HepG2 (cell line): Measurements from ENCODE around the gene PDZD7. TPM values are rescaled to one million over a fixed set of nuclear protein-coding genes. Genes with fewer than 3 reads are reported as not detected.

Source experiments
- HHEX ChIP-seq: IDR thresholded peaks from 2 replicates; pipeline ENCODE4 v1.6.1; 2016; ENCODE audit warnings: control low read depth
- NCOA1 ChIP-seq: sonication (generic); formaldehyde crosslinking; IDR thresholded peaks from 2 replicates; pipeline ENCODE4 v1.9.0; 2021; ENCODE audit warnings: missing genetic modification reagents
- PHF20 ChIP-seq: sonication (generic); formaldehyde crosslinking; IDR thresholded peaks from 2 replicates; pipeline ENCODE4 v1.5.0; 2020; ENCODE audit warnings: mild to moderate bottlenecking, missing genetic modification reagents
- ZFP41 ChIP-seq: sonication (generic); formaldehyde crosslinking; IDR thresholded peaks from 2 replicates; pipeline ENCODE4 v1.4.0; 2020; ENCODE audit warnings: mild to moderate bottlenecking, missing genetic modification reagents, borderline replicate concordance
- ZNF160 ChIP-seq: sonication (generic); formaldehyde crosslinking; IDR thresholded peaks from 2 replicates; pipeline ENCODE4 v1.8.0; 2022; ENCODE audit warnings: mild to moderate bottlenecking, inconsistent platforms, missing genetic modification reagents
- ZNF335 ChIP-seq: sonication (generic); formaldehyde crosslinking; IDR thresholded peaks from 2 replicates; pipeline ENCODE4 v1.4.0; 2020; ENCODE audit warnings: missing genetic modification reagents
- ZNF350 ChIP-seq: sonication (generic); formaldehyde crosslinking; IDR thresholded peaks from 2 replicates; pipeline ENCODE4 v1.4.0; 2020; ENCODE audit warnings: mild to moderate bottlenecking, low read depth, missing genetic modification reagents, borderline replicate concordance
- ZNF776 ChIP-seq: sonication (generic); formaldehyde crosslinking; IDR thresholded peaks from 2 replicates; pipeline ENCODE4 v1.4.0; 2020; ENCODE audit warnings: mild to moderate bottlenecking, missing genetic modification reagents
- polyA plus RNA-seq, 8 experiments: library from polyadenylated mRNA; depleted of rRNA in 3 of 8; stranded (reverse) in 7 of 8; unstranded in 1 of 8; fragments of >200 nt; fragmentation: Illumina TruSeq in 4 of 8; extraction: Trizol in 4 of 8; gene quantifications; 2 replicates each; pipeline versions ENCODE4 v1.2.1 to v1.2.3, GENCODE V29; 2011 to 2016; ENCODE audit warnings: low read depth in 4 of 8, missing spikeins in 1 of 8, mixed read lengths in 1 of 8; ENCODE audit not compliant: insufficient read depth in 1 of 8
- total RNA-seq, 5 experiments: library from RNA; depleted of rRNA; stranded (reverse); fragments of >200 nt; fragmentation: Illumina TruSeq; extraction: Trizol; gene quantifications; 2 replicates each; pipeline ENCODE4 v1.2.3, GENCODE V29; 2016; ENCODE audit warnings: low read depth in 1 of 5
- TF ChIP-seq, protein P1 (sequence below): sonication (generic); formaldehyde crosslinking; IDR thresholded peaks from 2 replicates; pipeline ENCODE4 v1.5.1; 2020; ENCODE audit warnings: mild to moderate bottlenecking, missing genetic modification reagents, borderline replicate concordance
- TF ChIP-seq, protein P2 (sequence below): sonication (generic); formaldehyde crosslinking; IDR thresholded peaks from 2 replicates; pipeline ENCODE4 v1.4.0; 2020; ENCODE audit warnings: missing genetic modification reagents
- TF ChIP-seq, protein P3 (sequence below): sonication (generic); formaldehyde crosslinking; IDR thresholded peaks from 2 replicates; pipeline ENCODE4 v1.4.0; 2020; ENCODE audit warnings: missing genetic modification reagents
- TF ChIP-seq, protein P4 (sequence below): sonication (generic); formaldehyde crosslinking; IDR thresholded peaks from 2 replicates; pipeline ENCODE4 v1.5.1; 2020; ENCODE audit warnings: mild to moderate bottlenecking, moderate library complexity, missing genetic modification reagents
- TF ChIP-seq, protein P5 (sequence below): conservative IDR thresholded peaks from 2 replicates; pipeline ENCODE4 v1.6.1; 2018; ENCODE audit warnings: missing genetic modification reagents

Gene PDZD7
- total and polyA plus RNA-seq, 2 of the 13 experiments (the other 11 are each of a cell fraction or from before 2014, with no cell fraction given): 0.58 to 0.73 TPM

DNA sequence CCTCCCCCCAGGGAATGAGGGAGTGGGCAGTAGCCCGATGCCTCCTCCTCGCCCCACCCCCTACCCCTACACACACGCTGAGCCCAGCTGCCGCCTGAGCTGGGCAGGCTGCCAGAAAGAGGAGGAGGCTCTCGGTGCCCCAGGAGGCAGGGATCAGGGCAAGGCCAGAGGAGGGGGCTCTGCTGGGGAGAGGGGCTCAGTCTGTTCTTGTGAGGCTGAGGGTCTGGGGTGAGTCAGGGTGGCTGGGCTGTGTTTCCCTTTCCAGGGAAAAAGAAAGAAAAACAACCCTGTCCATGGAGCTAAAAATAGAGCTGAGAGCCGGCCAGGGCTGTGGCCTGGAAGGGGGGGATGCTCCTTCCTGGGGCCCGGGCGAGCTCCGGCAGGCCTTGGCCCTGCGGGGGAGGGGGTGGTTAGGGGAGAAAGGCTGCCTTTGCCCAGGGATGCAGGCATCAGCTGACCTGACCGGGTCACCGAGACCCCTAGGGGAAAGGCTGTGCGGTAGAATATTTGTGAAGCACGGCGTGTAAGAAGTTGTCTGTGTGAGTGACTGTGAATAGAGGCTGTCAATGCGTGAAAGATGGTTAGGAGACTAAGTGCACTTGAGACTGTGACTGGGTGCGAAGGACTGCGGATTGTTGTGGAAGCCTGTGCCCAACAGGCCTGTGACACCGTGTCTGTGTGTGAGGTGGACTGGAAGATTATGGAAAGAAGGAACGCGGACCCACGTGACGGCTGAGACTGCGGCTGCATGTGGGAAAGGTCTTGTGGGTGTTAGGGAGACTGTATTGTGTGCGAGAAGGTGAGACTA lies 32.5 kb downstream of the PDZD7 start (continued):
- TF ChIP-seq, protein P1, sequence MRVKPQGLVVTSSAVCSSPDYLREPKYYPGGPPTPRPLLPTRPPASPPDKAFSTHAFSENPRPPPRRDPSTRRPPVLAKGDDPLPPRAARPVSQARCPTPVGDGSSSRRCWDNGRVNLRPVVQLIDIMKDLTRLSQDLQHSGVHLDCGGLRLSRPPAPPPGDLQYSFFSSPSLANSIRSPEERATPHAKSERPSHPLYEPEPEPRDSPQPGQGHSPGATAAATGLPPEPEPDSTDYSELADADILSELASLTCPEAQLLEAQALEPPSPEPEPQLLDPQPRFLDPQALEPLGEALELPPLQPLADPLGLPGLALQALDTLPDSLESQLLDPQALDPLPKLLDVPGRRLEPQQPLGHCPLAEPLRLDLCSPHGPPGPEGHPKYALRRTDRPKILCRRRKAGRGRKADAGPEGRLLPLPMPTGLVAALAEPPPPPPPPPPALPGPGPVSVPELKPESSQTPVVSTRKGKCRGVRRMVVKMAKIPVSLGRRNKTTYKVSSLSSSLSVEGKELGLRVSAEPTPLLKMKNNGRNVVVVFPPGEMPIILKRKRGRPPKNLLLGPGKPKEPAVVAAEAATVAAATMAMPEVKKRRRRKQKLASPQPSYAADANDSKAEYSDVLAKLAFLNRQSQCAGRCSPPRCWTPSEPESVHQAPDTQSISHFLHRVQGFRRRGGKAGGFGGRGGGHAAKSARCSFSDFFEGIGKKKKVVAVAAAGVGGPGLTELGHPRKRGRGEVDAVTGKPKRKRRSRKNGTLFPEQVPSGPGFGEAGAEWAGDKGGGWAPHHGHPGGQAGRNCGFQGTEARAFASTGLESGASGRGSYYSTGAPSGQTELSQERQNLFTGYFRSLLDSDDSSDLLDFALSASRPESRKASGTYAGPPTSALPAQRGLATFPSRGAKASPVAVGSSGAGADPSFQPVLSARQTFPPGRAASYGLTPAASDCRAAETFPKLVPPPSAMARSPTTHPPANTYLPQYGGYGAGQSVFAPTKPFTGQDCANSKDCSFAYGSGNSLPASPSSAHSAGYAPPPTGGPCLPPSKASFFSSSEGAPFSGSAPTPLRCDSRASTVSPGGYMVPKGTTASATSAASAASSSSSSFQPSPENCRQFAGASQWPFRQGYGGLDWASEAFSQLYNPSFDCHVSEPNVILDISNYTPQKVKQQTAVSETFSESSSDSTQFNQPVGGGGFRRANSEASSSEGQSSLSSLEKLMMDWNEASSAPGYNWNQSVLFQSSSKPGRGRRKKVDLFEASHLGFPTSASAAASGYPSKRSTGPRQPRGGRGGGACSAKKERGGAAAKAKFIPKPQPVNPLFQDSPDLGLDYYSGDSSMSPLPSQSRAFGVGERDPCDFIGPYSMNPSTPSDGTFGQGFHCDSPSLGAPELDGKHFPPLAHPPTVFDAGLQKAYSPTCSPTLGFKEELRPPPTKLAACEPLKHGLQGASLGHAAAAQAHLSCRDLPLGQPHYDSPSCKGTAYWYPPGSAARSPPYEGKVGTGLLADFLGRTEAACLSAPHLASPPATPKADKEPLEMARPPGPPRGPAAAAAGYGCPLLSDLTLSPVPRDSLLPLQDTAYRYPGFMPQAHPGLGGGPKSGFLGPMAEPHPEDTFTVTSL (CRISPR knock-in tag): 0 out of 2 replicates have a peak, but pooled peaks have one; percentile 8
- TF ChIP-seq, protein P2, sequence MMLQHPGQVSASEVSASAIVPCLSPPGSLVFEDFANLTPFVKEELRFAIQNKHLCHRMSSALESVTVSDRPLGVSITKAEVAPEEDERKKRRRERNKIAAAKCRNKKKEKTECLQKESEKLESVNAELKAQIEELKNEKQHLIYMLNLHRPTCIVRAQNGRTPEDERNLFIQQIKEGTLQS (CRISPR knock-in tag): no peak
- TF ChIP-seq ZNF160 (peak; percentile 36; the same call in 1 of the 2 replicates), ZNF776 (CRISPR knock-in tag) (no peak), ZFP41 (CRISPR knock-in tag) (no peak), NCOA1 (CRISPR knock-in tag) (no peak), PHF20 (CRISPR knock-in tag) (peak; percentile 7; the same call in 1 of the 2 replicates), HHEX (CRISPR knock-in tag) (no peak), ZNF335 (CRISPR knock-in tag) (no peak), ZNF350 (no peak)
- TF ChIP-seq, protein P3, sequence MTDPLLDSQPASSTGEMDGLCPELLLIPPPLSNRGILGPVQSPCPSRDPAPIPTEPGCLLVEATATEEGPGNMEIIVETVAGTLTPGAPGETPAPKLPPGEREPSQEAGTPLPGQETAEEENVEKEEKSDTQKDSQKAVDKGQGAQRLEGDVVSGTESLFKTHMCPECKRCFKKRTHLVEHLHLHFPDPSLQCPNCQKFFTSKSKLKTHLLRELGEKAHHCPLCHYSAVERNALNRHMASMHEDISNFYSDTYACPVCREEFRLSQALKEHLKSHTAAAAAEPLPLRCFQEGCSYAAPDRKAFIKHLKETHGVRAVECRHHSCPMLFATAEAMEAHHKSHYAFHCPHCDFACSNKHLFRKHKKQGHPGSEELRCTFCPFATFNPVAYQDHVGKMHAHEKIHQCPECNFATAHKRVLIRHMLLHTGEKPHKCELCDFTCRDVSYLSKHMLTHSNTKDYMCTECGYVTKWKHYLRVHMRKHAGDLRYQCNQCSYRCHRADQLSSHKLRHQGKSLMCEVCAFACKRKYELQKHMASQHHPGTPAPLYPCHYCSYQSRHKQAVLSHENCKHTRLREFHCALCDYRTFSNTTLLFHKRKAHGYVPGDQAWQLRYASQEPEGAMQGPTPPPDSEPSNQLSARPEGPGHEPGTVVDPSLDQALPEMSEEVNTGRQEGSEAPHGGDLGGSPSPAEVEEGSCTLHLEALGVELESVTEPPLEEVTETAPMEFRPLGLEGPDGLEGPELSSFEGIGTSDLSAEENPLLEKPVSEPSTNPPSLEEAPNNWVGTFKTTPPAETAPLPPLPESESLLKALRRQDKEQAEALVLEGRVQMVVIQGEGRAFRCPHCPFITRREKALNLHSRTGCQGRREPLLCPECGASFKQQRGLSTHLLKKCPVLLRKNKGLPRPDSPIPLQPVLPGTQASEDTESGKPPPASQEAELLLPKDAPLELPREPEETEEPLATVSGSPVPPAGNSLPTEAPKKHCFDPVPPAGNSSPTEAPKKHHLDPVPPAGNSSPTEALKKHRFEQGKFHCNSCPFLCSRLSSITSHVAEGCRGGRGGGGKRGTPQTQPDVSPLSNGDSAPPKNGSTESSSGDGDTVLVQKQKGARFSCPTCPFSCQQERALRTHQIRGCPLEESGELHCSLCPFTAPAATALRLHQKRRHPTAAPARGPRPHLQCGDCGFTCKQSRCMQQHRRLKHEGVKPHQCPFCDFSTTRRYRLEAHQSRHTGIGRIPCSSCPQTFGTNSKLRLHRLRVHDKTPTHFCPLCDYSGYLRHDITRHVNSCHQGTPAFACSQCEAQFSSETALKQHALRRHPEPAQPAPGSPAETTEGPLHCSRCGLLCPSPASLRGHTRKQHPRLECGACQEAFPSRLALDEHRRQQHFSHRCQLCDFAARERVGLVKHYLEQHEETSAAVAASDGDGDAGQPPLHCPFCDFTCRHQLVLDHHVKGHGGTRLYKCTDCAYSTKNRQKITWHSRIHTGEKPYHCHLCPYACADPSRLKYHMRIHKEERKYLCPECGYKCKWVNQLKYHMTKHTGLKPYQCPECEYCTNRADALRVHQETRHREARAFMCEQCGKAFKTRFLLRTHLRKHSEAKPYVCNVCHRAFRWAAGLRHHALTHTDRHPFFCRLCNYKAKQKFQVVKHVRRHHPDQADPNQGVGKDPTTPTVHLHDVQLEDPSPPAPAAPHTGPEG (CRISPR knock-in tag): no peak; the same call in 1 of the 2 replicates
- TF ChIP-seq, protein P4, sequence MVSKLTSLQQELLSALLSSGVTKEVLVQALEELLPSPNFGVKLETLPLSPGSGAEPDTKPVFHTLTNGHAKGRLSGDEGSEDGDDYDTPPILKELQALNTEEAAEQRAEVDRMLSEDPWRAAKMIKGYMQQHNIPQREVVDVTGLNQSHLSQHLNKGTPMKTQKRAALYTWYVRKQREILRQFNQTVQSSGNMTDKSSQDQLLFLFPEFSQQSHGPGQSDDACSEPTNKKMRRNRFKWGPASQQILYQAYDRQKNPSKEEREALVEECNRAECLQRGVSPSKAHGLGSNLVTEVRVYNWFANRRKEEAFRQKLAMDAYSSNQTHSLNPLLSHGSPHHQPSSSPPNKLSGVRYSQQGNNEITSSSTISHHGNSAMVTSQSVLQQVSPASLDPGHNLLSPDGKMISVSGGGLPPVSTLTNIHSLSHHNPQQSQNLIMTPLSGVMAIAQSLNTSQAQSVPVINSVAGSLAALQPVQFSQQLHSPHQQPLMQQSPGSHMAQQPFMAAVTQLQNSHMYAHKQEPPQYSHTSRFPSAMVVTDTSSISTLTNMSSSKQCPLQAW: peak; percentile 63; the same call in 1 of the 2 replicates
- TF ChIP-seq, protein P5, sequence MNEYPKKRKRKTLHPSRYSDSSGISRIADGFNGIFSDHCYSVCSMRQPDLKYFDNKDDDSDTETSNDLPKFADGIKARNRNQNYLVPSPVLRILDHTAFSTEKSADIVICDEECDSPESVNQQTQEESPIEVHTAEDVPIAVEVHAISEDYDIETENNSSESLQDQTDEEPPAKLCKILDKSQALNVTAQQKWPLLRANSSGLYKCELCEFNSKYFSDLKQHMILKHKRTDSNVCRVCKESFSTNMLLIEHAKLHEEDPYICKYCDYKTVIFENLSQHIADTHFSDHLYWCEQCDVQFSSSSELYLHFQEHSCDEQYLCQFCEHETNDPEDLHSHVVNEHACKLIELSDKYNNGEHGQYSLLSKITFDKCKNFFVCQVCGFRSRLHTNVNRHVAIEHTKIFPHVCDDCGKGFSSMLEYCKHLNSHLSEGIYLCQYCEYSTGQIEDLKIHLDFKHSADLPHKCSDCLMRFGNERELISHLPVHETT: 0 out of 2 replicates have a peak, but pooled peaks have one; percentile 7
